IMR-90 (cell line): ENCODE results near the gene AARSD1. TPM values are rescaled to one million over a fixed set of nuclear protein-coding genes. Genes with fewer than 3 reads are reported as not detected.

ENCODE experiments used
- ATAC-seq: fragments of 200-7000 bp; cut with Tn5 transposase; 2 replicates; pipeline ENCODE4 v1.9.1; 2020; ENCODE audit warnings: low read depth, mild to moderate bottlenecking, moderate library complexity
- BruUV-seq: library from RNA; stranded (reverse); fragments of 400-500 nt; replicated peaks from 2 replicates; lab custom pipeline; 2021; lab: Mats Ljungman, UMichigan
- CTCF ChIA-PET: fragments of 300-600 bp; formaldehyde crosslinking; extraction: SDS; loops from one replicate; lab custom pipeline; 2021; ENCODE audit warnings: antibody characterized with exemption; lab: Yijun Ruan, JAX
- POLR2A ChIA-PET: fragments of 300-600 bp; sonication (Branson Sonifier 250); formaldehyde crosslinking; loops from one replicate; lab custom pipeline; 2022; ENCODE audit warnings: antibody characterized with exemption; ENCODE audit not compliant: unreplicated experiment; lab: Charles Lee
- DNase-seq: peaks from one replicate; pipeline ENCODE4 v3.0.0; 2013
- H2AFZ ChIP-seq: replicated peaks from 2 replicates; pipeline ENCODE3; 2013; ENCODE audit warnings: low read length, mild to moderate bottlenecking; ENCODE audit not compliant: poor library complexity
- H2AK5ac ChIP-seq: 2 replicates; pipeline ENCODE4 v1.6.1; 2013; ENCODE audit warnings: low read depth, low read length, inconsistent platforms
- H2AK9ac ChIP-seq: replicated peaks from 2 replicates; pipeline ENCODE3; 2013; ENCODE audit warnings: mild to moderate bottlenecking, low read depth, low read length, moderate library complexity; ENCODE audit not compliant: poor library complexity
- H2BK120ac ChIP-seq: 2 replicates; pipeline ENCODE4 v1.6.1; 2013; ENCODE audit warnings: low read depth, low read length, inconsistent platforms
- H2BK15ac ChIP-seq: 3 replicates; pipeline ENCODE4 v1.6.1; 2013; ENCODE audit warnings: low read depth, low read length, inconsistent platforms
- H2BK20ac ChIP-seq: 2 replicates; pipeline ENCODE4 v1.6.1; 2013; ENCODE audit warnings: low read depth, mild to moderate bottlenecking, inconsistent platforms, low read length, moderate library complexity
- H2BK5ac ChIP-seq: 2 replicates; pipeline ENCODE4 v1.6.1; 2013; ENCODE audit warnings: mild to moderate bottlenecking, low read depth, low read length, inconsistent platforms; ENCODE audit not compliant: poor library complexity, severe bottlenecking
- H3K14ac ChIP-seq: replicated peaks from 2 replicates; pipeline ENCODE4 v1.6.1; 2013; ENCODE audit warnings: low read depth, low read length, inconsistent platforms
- H3K18ac ChIP-seq: 2 replicates; pipeline ENCODE4 v1.6.1; 2013; ENCODE audit warnings: low read depth, low read length, control low read depth
- H3K23ac ChIP-seq: 2 replicates; pipeline ENCODE4 v1.6.1; 2013; ENCODE audit warnings: low read depth, low read length, inconsistent platforms
- H3K27ac ChIP-seq: 2 replicates; pipeline ENCODE4 v1.5.1; 2013; ENCODE audit warnings: mild to moderate bottlenecking, control low read depth, low read length; ENCODE audit not compliant: insufficient read depth
- H3K27me3 ChIP-seq: 2 replicates; pipeline ENCODE4 v1.6.1; 2013; ENCODE audit warnings: low read length; ENCODE audit not compliant: control insufficient read depth, insufficient read depth
- H3K36me3 ChIP-seq: 2 replicates; pipeline ENCODE4 v1.6.1; 2013; ENCODE audit warnings: low read length, mixed read lengths; ENCODE audit not compliant: control insufficient read depth, insufficient read depth
- H3K4ac ChIP-seq: 2 replicates; pipeline ENCODE4 v1.6.1; 2013; ENCODE audit warnings: low read depth, low read length, inconsistent platforms
- H3K4me1 ChIP-seq: 2 replicates; pipeline ENCODE4 v1.6.1; 2013; ENCODE audit warnings: low read length, mixed read lengths; ENCODE audit not compliant: control insufficient read depth, insufficient read depth
- H3K4me2 ChIP-seq: 2 replicates; pipeline ENCODE4 v1.6.1; 2013; ENCODE audit warnings: low read depth, mild to moderate bottlenecking, control low read depth, low read length, moderate library complexity
- H3K4me3 ChIP-seq: 2 replicates; pipeline ENCODE4 v1.5.1; 2013; ENCODE audit warnings: low read depth, mild to moderate bottlenecking, control low read depth, low read length, moderate library complexity; ENCODE audit not compliant: insufficient read depth
- H3K56ac ChIP-seq: 2 replicates; pipeline ENCODE4 v1.6.1; 2013; ENCODE audit warnings: low read length, inconsistent platforms; ENCODE audit not compliant: insufficient read depth; ENCODE audit errors: extremely low read depth
- H3K79me1 ChIP-seq, 2 experiments: 2 replicates each; pipeline ENCODE4 v1.6.1; 2013; ENCODE audit warnings: low read length in 2 of 2, inconsistent platforms in 1 of 2, low read depth in 1 of 2
- H3K9ac ChIP-seq: 2 replicates; pipeline ENCODE4 v1.6.1; 2013; ENCODE audit warnings: low read depth, low read length, control low read depth
- H3K9me1 ChIP-seq: 2 replicates; pipeline ENCODE4 v1.6.1; 2013; ENCODE audit warnings: low read length, inconsistent platforms; ENCODE audit not compliant: insufficient read depth
- H3K9me3 ChIP-seq: 2 replicates; pipeline ENCODE4 v1.6.1; 2013; ENCODE audit warnings: low read length; ENCODE audit not compliant: control insufficient read depth, insufficient read depth
- H4K20me1 ChIP-seq: 2 replicates; pipeline ENCODE4 v1.6.1; 2013; ENCODE audit warnings: low read length, inconsistent platforms; ENCODE audit not compliant: insufficient read depth
- H4K5ac ChIP-seq: 2 replicates; pipeline ENCODE4 v1.6.1; 2013; ENCODE audit warnings: mild to moderate bottlenecking, low read depth, low read length, control low read depth
- H4K8ac ChIP-seq, 2 experiments: 2 replicates each; pipeline ENCODE4 v1.6.1; 2013; ENCODE audit warnings: low read depth in 2 of 2, low read length in 2 of 2, control low read depth in 1 of 2, inconsistent platforms in 1 of 2
- H4K91ac ChIP-seq: 2 replicates; pipeline ENCODE4 v1.6.1; 2013; ENCODE audit warnings: low read depth, low read length, inconsistent platforms; ENCODE audit not compliant: insufficient read depth
- NFE2L2 ChIP-seq: fragments of 150-350 bp; IDR thresholded peaks from 2 replicates; pipeline ENCODE4 v1.6.1; 2016; ENCODE audit warnings: low read depth, mild to moderate bottlenecking, low read length
- RAD21 ChIP-seq: IDR thresholded peaks from 2 replicates; pipeline ENCODE4 v1.6.1; 2012; ENCODE audit warnings: low read length, improper control_type of control experiment
- RCOR1 ChIP-seq: IDR thresholded peaks from 2 replicates; pipeline ENCODE4 v1.6.1; 2012; ENCODE audit warnings: mild to moderate bottlenecking, low read length, improper control_type of control experiment; ENCODE audit not compliant: insufficient replicate concordance
- SMC3 ChIP-seq: fragments of 150-350 bp; IDR thresholded peaks from 2 replicates; pipeline ENCODE4 v1.6.1; 2016; ENCODE audit warnings: low read depth, mild to moderate bottlenecking, antibody characterized with exemption, low read length, moderate library complexity
- dilution Hi-C: fragments of 300-500 bp; cut with HindIII; formaldehyde crosslinking; loops from one replicate; pipeline ENCODE4 v1.14.3; 2018; ENCODE audit warnings: low sequenced_read_pairs; ENCODE audit not compliant: unreplicated experiment
- in situ Hi-C: fragments of 300-500 bp; cut with MboI; formaldehyde crosslinking; loops from 3 replicates; pipeline ENCODE4 v1.14.3; 2019; ENCODE audit warnings: low sequenced_read_pairs, inconsistent platforms, mixed read lengths
- intact Hi-C: fragments of 100-400 bp; cut with micrococcal nuclease; formaldehyde crosslinking; loops from 2 replicates; pipeline ENCODE4 v1.10.0; 2022
- polyA plus RNA-seq, 3 experiments: library from polyadenylated mRNA; depleted of rRNA; stranded (reverse); fragments of >200 nt; gene quantifications; 2 replicates each; pipeline ENCODE4 v1.2.3, GENCODE V29; 2012; ENCODE audit warnings: low replicate concordance in 1 of 3
- total RNA-seq: library from RNA; depleted of rRNA; stranded (reverse); fragments of >200 nt; gene quantifications from 2 replicates; pipeline ENCODE4 v1.2.3, GENCODE V29; 2012

AARSD1 gene
- total and polyA plus RNA-seq, 2 of the 4 experiments (the other 2 are of a cell fraction): 55.0 to 58.9 TPM

DNA sequence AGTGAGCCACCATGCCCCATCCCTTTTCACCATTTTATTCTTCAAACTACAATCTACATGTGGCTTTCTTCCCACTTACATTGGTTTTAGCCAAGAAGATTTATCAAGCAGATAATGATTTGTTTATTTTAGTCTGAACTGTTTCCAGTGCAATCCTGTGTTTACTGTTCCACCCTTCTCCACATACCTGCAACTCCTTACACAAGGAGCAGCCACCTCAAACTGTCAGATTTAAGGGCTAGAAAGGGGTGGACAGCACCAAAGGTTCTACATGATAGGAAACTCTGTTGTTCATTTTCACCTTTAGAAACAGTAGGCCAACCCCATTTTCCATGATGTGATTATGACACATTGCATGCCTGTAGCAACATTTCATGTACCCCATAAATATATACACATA, 18.0 kb upstream of the AARSD1 start:
- no peak overlapping the region for H2BK5ac ChIP-seq
- H4K91ac ChIP-seq: no peak overlapping the region
- TF ChIP-seq NFE2L2 (no peak), RCOR1 (no peak), RAD21 (no peak), SMC3 (no peak)
- dilution Hi-C loops (no loop called here), intact Hi-C loops (no loop called here), in situ Hi-C loops (loop anchor here (25.0 kb wide), 1 partner anchor 380 kb away; no protein-coding TSS in a partner anchor)
- peaks cover 11% of the 10 kb centered on the region for H3K36me3 ChIP-seq
- no peak overlapping the region for H3K18ac ChIP-seq
- no peak overlapping the region for H2AFZ ChIP-seq
- no peak overlapping the region for H2AK5ac ChIP-seq
- H4K5ac ChIP-seq: no peak overlapping the region
- no peak overlapping the region for H2BK20ac ChIP-seq
- no peak overlapping the region for H3K23ac ChIP-seq
- no peak overlapping the region for H3K14ac ChIP-seq
- no peak overlapping the region for H2BK15ac ChIP-seq
- DNase-seq (no peak), ATAC-seq (no peak)
- H3K27ac ChIP-seq: no peak overlapping the region
- BruUV-seq: no TSS peak
- no peaks in the 10 kb centered on the region for H3K27me3 ChIP-seq
- no peak overlapping the region for H3K56ac ChIP-seq
- H3K79me1 ChIP-seq: peaks cover 0 to 65% of the 10 kb centered on the region in 2 experiments
- H3K4me3 ChIP-seq: no peak overlapping the region
- H3K4me2 ChIP-seq: no peak overlapping the region
- no peaks in the 10 kb centered on the region for H3K9me3 ChIP-seq
- H4K8ac ChIP-seq: no peak overlapping the region
- no peak overlapping the region for H2AK9ac ChIP-seq
- ChIA-PET CTCF (no interaction called here), POLR2A (no interaction called here)
- no peak overlapping the region for H3K9ac ChIP-seq
- peaks cover 18% of the 10 kb centered on the region for H3K9me1 ChIP-seq
- peaks cover 10% of the 10 kb centered on the region; the same call in 1 of the 2 replicates for H4K20me1 ChIP-seq
- H3K4me1 ChIP-seq: peaks cover 6% of the 10 kb centered on the region
- no peak overlapping the region for H2BK120ac ChIP-seq
- H3K4ac ChIP-seq: no peak overlapping the region
